ENCODE measurements around the gene LMLN. TPM values are rescaled to one million over a fixed set of nuclear protein-coding genes. Genes with fewer than 3 reads are reported as not detected.
"Not testable (repeated sequence)": the region's sequence is repeated elsewhere in the genome, so short reads cannot be mapped to it uniquely, and the experiment has no call there.

The LMLN gene
- total RNA-seq, 1 donor from 2014 or later: 0.32 TPM

DNA sequence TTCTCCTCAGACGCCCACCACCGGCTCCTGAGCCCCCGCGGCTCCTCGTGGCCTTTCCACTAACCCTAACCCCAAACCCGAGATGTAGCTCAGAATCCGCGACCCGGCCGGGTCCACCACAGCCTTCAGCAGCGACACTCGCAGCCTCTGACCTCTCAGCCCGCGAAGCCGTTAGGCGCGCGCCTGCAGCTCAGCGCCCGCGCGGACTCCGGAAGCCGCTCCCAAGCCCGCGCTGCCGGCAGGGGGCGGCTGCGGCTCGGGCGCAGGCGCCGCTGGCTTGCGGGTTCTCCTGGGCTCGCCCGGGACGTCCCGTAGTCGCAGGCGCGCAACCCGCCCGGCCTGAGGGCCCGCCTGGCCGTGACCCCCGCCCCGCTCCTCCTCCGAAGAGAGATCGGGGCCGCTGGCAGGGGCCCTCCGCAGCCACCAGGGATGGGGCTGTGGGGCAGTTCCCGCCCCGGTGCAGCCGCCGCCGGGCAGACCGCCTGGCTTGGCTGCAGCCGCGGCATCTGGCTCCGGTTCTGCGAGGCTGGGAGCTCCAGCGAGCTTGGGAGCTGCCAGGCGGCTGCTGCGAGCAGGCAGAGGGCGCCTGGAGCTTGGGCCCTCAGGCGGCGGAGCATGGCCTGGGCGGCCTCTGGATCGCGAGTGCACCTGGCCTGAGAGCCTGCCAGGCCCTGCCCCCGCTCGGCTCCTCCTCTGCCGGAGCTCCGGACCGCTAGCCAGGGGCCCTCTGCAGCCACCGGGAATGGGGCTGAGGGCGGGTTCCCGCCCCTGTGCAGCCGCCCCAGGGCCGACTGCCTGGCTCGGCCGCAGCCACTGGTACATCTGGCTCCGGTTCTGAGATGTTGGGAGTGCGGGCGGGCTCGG, 120.7 kb downstream of the LMLN start:
- Histone ChIP-seq H3K27me3 (peaks cover 27% of the 10 kb centered on the region), H3K4me3 (peak overlapping the region in 1 of 2 donors; percentile 56), H3K9me3 (no peaks in the 10 kb centered on the region), H3K4me1 (peaks cover 9 to 11% of the 10 kb centered on the region in 2 donors), H3K27ac (no peak overlapping the region), H3K36me3 (no peaks in the 10 kb centered on the region)
- TF ChIP-seq, protein P1, sequence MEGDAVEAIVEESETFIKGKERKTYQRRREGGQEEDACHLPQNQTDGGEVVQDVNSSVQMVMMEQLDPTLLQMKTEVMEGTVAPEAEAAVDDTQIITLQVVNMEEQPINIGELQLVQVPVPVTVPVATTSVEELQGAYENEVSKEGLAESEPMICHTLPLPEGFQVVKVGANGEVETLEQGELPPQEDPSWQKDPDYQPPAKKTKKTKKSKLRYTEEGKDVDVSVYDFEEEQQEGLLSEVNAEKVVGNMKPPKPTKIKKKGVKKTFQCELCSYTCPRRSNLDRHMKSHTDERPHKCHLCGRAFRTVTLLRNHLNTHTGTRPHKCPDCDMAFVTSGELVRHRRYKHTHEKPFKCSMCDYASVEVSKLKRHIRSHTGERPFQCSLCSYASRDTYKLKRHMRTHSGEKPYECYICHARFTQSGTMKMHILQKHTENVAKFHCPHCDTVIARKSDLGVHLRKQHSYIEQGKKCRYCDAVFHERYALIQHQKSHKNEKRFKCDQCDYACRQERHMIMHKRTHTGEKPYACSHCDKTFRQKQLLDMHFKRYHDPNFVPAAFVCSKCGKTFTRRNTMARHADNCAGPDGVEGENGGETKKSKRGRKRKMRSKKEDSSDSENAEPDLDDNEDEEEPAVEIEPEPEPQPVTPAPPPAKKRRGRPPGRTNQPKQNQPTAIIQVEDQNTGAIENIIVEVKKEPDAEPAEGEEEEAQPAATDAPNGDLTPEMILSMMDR (IDR thresholded peaks at IDR 0.05): peak; percentile 4 to 65 (median 35)
- intact Hi-C loops (cut with DNase I): no loop called here
- peak; percentile 8 to 79 for DNase-seq (ENCODE audit: low spot score in 2 of 2)

DNA sequence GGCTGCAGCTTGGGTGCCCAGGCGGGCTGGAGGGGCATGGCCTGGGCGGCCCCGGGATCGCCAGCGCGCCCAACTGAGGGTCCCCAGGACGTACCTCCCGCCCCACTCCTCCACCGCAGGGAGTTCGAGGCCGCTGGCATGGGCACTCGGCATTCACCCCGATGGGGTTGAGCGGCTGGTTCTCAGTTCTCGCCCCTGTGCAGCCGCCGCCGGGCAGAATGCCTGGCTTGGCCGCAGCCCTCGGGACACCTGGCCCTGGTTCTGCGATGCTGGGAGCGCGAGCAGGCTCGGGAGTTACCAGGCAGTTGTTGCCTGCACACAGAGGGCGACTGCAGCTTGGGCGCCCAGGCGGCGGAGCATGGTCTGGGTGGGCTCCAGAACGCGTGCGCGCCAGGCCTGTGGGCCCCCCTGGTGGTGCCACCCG, 121.4 kb downstream of the LMLN start:
- intact Hi-C loops (cut with DNase I): no loop called here
- Histone ChIP-seq H3K36me3 (no peaks in the 10 kb centered on the region), H3K4me3 (peak overlapping the region in 1 of 2 donors; percentile 56), H3K27me3 (peaks cover 27% of the 10 kb centered on the region), H3K27ac (no peak overlapping the region), H3K9me3 (no peaks in the 10 kb centered on the region), H3K4me1 (peaks cover 9 to 11% of the 10 kb centered on the region in 2 donors)
- TF ChIP-seq, protein P1 (IDR thresholded peaks at IDR 0.05): no peak
- no peak for DNase-seq (ENCODE audit: low spot score in 2 of 2)

DNA sequence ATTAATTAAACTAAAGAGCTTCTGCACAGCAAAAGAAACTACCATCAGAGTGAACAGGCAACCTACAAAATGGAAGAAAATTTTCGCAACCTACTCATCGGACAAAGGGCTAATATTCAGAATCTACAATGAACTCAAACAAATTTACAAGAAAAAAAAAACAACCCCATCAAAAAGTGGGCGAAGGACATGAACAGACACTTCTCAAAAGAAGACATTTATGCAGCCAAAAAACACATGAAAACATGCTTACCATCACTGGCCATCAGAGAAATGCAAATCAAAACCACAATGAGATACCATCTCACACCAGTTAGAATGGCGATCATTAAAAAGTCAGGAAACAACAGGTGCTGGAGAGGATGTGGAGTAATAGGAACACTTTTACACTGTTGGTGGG, 122.2 kb downstream of the LMLN start:
- peaks cover 27% of the 10 kb centered on the region for H3K27me3 ChIP-seq
- DNase-seq (ENCODE audit: low spot score in 2 of 2); H3K36me3 ChIP-seq; H3K27ac ChIP-seq; H3K4me3 ChIP-seq; H3K9me3 ChIP-seq; intact Hi-C loops (cut with DNase I): not testable (repeated sequence)
- peaks cover 9 to 11% of the 10 kb centered on the region in 2 donors for H3K4me1 ChIP-seq

DNA sequence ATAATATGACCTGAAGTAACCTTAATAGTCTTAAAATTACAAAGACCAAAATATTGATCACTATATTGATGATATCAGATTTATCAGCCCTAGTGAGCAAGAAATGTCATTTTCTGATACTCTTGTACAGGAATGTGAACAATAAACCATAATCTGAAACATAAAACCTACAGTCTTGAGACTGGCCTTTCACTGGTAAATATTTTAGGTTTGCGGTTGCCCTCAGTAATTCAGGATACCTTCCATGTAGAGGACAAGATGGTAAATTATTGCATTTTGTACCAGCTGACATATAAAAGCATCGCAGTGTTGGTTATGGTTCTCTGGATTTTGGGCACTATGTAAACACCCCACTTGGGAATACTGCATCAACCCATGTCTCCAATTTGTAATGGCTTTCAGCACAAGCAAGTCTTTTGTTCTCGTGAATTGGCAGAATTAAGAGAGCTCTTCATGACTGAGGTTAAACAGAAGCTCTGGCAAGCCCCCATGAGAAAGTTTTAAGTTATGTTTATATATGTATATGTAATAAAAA, 128.5 kb downstream of the LMLN start:
- TF ChIP-seq, protein P1 (IDR thresholded peaks at IDR 0.05): no peak
- Histone ChIP-seq H3K4me3 (no peak overlapping the region), H3K9me3 (no peaks in the 10 kb centered on the region), H3K27me3 (no peaks in the 10 kb centered on the region), H3K36me3 (no peaks in the 10 kb centered on the region), H3K27ac (no peak overlapping the region), H3K4me1 (no peaks in the 10 kb centered on the region)
- intact Hi-C loops (cut with DNase I): no loop called here
- no peak for DNase-seq (ENCODE audit: low spot score in 2 of 2)

DNA sequence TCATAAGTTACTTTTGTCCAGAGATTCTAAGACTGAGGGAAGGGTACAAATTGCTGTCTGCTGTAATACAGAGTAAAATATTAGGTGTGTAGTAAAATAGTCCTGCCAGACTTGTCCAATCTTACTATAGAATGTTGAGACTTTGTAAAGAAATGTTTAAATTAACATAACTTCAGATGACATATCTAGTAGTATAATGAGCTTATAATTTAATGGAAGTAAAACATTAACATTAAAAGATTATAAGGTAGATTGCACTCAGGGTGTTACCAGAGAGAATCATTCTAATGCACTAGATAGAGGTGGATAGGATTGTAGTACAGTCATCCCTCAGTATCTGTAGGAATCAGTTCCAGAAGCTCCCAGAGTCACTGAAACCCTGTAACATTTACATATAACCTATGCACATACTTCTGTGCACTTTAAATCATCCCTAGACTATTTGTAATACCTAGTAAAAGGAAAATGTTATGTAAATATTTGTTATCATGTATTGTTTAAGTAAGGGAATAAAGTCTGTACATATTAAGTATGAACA, 130.8 kb downstream of the LMLN start:
- intact Hi-C loops (cut with DNase I): no loop called here
- no peaks in the 10 kb centered on the region for H3K27me3 ChIP-seq

More for the DNA sequence above, 130.8 kb downstream of the LMLN start:
- no peak overlapping the region for H3K4me3 ChIP-seq
- DNase-seq (ENCODE audit: low spot score in 2 of 2): no peak
- no peaks in the 10 kb centered on the region for H3K4me1 ChIP-seq
- TF ChIP-seq, protein P1 (IDR thresholded peaks at IDR 0.05): no peak
- no peak overlapping the region for H3K27ac ChIP-seq
- H3K9me3 ChIP-seq: no peaks in the 10 kb centered on the region
- H3K36me3 ChIP-seq: no peaks in the 10 kb centered on the region

Measured in ascending aorta (tissue), 2 donors.